Mucosa of descending colon (tissue), 3 donors: ENCODE results near the gene CDK6. TPM values are rescaled to one million over a fixed set of nuclear protein-coding genes. Genes with fewer than 3 reads are reported as not detected.

ENCODE experiments used
- ATAC-seq: fragments of 200-7000 bp; cut with Tn5 transposase; one replicate; pipeline ENCODE4 v1.9.1; 2020; ENCODE audit warnings: mild to moderate bottlenecking, moderate library complexity
- DNase-seq, 3 donors: peaks; one replicate each; pipeline ENCODE4 v3.0.0-alpha.2; 2020
- H3K36me3 ChIP-seq: fragments of 200-600 bp; one replicate; pipeline ENCODE4 v1.8.0; 2021; ENCODE audit warnings: low read depth, mild to moderate bottlenecking
- H3K4me1 ChIP-seq: fragments of 200-600 bp; one replicate; pipeline ENCODE4 v1.8.0; 2021; ENCODE audit warnings: low read depth, mild to moderate bottlenecking
- H3K4me3 ChIP-seq: fragments of 200-600 bp; one replicate; pipeline ENCODE4 v1.8.0; 2021; ENCODE audit warnings: mild to moderate bottlenecking
- H3K9me3 ChIP-seq: fragments of 200-600 bp; one replicate; pipeline ENCODE4 v1.8.0; 2021; ENCODE audit warnings: mild to moderate bottlenecking
- intact Hi-C, 2 donors: fragments of 100-400 bp; cut with DNase I in 1 of 2; cut with micrococcal nuclease in 1 of 2; formaldehyde crosslinking; loops; one replicate each; pipeline versions ENCODE4 v1.11.0 to v1.11.1; 2022; cut with DNase I, micrococcal nuclease
- total RNA-seq, 3 donors: library from RNA; stranded (reverse); fragmentation: NEBNext Ultra II Directional in 2 of 3; extraction: Animal tissue kit (Norgen Biotek cat#: 25700) in 2 of 3; gene quantifications; one replicate each; pipeline versions ENCODE4 v1.2.1 to v1.2.4, GENCODE V29; 2021 to 2023
- TF ChIP-seq, protein P1 (sequence below): fragments of 200-600 bp; IDR thresholded peaks from one replicate; pipeline ENCODE4 v1.8.0; 2022; ENCODE audit warnings: antibody characterized with exemption, mild to moderate bottlenecking
- donor health status: DM: no; HTN: no; CAD: no; lungs with moderate emphysema.
- donor health status: DM: no; HTN: no; CAD: no.
- donor health status: DM: no; HTN: yes; CAD: no.

The CDK6 gene
- total RNA-seq, 3 donors from 2014 or later: 23.4 to 52.4 (median 33.1) TPM

DNA sequence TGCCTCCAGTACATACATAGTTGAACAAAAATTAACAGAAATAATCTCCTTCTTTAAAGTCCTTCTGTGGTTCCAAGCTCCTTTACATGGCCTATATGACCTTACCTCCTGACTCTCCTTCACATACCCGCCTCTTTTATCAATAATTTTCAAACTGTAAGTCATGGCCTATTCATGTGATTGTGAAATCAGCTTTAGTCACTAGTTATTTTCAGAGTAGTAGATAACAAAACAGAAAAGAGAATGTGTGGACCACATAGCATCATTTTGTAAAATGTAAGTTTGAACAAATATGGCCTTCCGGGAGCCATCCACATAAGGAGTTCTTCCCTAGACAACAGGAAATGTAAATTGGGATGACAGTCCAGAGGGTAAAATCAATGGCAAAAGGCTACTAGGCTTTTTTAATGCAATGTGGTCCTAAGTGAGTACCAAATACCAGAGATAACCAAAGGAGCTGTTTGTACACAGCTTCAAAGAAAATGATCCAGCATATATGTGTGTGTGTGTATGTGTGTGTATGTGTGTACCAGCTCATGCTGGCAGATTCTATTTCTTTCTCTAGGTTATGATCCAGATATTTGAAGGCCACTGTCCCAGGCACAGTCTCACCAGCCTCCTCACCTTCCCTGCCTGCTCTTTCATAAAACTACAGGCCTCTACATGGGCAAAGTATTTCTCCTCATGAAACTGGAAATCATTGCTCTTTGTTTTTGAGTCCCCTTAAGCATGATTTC, 233.9 kb downstream of the CDK6 start:
- Histone ChIP-seq H3K4me1 (no peaks in the 10 kb centered on the region), H3K36me3 (no peaks in the 10 kb centered on the region), H3K4me3 (no peak overlapping the region), H3K9me3 (no peaks in the 10 kb centered on the region)
- TF ChIP-seq, protein P1, sequence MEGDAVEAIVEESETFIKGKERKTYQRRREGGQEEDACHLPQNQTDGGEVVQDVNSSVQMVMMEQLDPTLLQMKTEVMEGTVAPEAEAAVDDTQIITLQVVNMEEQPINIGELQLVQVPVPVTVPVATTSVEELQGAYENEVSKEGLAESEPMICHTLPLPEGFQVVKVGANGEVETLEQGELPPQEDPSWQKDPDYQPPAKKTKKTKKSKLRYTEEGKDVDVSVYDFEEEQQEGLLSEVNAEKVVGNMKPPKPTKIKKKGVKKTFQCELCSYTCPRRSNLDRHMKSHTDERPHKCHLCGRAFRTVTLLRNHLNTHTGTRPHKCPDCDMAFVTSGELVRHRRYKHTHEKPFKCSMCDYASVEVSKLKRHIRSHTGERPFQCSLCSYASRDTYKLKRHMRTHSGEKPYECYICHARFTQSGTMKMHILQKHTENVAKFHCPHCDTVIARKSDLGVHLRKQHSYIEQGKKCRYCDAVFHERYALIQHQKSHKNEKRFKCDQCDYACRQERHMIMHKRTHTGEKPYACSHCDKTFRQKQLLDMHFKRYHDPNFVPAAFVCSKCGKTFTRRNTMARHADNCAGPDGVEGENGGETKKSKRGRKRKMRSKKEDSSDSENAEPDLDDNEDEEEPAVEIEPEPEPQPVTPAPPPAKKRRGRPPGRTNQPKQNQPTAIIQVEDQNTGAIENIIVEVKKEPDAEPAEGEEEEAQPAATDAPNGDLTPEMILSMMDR: no peak
- ATAC-seq (no peak), DNase-seq (no peak)
- intact Hi-C loops: no loop called here

DNA sequence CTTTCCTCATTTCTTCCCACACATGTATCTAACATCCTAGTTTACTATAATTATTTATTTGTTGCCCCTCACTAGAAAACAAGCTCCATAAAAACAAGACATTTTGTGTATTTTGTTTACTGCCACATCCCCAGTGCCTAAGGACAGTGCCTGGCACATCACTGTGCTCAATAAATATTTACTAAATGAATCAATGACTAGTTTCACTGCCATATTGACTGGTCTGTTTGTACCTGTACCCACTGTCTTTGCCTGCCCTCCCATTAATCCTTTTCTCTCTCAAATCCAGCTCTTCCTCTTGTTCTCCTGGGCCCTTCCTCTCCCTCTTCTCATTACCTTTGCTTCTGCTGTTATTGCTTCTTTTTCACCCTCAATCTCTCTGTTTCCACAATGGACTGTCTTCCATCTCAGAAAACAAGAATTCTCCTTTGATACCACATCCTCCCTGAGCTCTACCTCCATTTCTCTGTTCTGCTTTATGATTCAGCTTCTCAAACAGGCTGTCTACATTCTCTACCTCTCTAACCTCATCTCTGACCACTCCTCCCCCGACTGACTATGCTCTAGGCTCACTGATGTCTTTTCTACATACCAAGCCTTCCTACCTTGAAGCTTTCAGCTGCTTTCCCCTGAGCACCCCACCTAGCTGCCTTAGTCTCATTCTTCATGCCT, 237.9 kb downstream of the CDK6 start:
- Histone ChIP-seq H3K4me3 (no peak overlapping the region), H3K4me1 (no peaks in the 10 kb centered on the region), H3K36me3 (no peaks in the 10 kb centered on the region), H3K9me3 (no peaks in the 10 kb centered on the region)
- ATAC-seq: no peak
- DNase-seq: no peak
- intact Hi-C loops: no loop called here
- TF ChIP-seq, protein P1: no peak

DNA sequence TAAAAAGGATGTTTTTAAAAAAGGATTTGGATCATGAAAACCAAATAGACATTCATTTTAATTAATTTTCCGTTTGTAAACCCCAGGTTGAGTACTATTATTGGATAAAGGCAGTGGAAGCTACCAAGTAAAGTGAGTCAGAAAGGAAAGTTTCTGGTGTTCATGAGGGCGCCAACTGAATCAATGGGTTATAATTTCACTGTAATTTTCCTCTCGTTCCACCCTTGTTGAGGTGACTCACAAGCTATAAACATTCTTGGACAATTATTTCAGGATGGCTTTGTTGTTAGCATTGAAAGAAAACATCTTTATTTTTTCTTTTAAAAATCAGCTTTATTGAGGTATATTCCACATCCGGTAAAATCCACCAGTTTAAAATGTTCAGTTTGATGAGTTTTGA, 241.1 kb downstream of the CDK6 start:
- H3K4me1 ChIP-seq: peaks cover 5% of the 10 kb centered on the region
- H3K4me3 ChIP-seq: no peak overlapping the region
- no peaks in the 10 kb centered on the region for H3K36me3 ChIP-seq
- intact Hi-C loops: no loop called here
- DNase-seq (no peak), ATAC-seq (no peak)
- TF ChIP-seq, protein P1: no peak
- no peaks in the 10 kb centered on the region for H3K9me3 ChIP-seq

DNA sequence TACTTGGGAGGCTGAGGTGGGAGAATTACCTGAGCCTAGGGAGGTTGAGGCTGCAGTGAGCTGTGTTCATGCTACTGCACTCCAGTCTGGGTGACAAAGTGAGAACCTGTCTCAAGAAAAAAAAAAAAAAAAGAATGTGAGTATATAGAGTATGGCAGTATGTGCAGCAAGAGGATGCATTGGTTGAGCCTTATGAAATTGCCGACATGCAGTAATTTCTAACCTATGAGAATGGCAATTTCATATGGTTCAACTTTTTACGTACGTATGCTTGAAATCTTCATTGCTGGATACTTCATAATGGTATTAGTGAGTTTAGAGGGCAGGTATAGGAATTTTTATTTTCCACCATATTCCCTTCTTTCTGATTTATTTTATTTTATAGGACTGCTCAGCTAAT, 241.6 kb downstream of the CDK6 start:
- ATAC-seq (no peak), DNase-seq (no peak)
- TF ChIP-seq, protein P1: no peak
- H3K36me3 ChIP-seq: no peaks in the 10 kb centered on the region
- H3K4me3 ChIP-seq: no peak overlapping the region
- no peaks in the 10 kb centered on the region for H3K9me3 ChIP-seq
- H3K4me1 ChIP-seq: peaks cover 5% of the 10 kb centered on the region
- intact Hi-C loops: no loop called here

DNA sequence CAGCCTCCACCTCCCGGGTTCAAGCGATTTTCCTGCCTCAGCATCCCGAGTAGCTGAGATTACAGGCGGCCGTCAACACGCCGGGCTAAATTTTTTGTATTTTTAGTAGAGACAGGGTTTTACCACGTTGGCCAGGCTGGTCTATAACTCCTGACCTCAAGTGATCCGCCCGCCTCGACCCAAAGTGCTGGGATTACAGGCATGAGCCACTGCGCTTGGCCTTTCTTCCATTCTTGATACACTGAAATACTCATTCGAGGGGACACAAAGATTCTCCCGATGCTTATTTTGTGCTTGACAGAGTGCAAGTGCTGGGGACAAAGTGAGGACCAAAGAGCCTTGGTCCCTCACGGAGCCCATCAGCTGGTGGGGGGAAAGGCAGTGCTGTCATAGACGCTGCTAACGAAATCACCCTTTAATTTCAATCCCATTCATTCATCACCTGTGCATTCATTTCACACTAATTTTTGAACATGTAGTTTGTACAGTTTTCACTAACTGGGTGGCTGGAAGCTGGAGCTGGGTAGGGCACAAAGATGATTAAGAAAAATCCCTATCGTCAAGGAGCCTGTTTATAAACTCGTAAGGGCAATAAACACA, 245.6 kb downstream of the CDK6 start:
- ATAC-seq (no peak), DNase-seq (peak in 2 of 3 donors; percentile 19 to 41)
- peaks cover 20% of the 10 kb centered on the region for H3K4me1 ChIP-seq
- no peaks in the 10 kb centered on the region for H3K36me3 ChIP-seq
- H3K4me3 ChIP-seq: peak overlapping the region; percentile 77
- H3K9me3 ChIP-seq: no peaks in the 10 kb centered on the region
- intact Hi-C loops: no loop called here
- TF ChIP-seq, protein P1: no peak
